CD8-positive, alpha-beta memory T cell (primary cell): ENCODE measurements around the gene IGF2BP3. TPM values are rescaled to one million over a fixed set of nuclear protein-coding genes. Genes with fewer than 3 reads are reported as not detected.

ENCODE experiments used
- CTCF ChIA-PET: fragments of 350-600 bp; sonication (Branson Sonifier 250); formaldehyde crosslinking; loops from one replicate; lab custom pipeline; 2021; ENCODE audit warnings: antibody characterized with exemption; lab: Charles Lee
- POLR2A ChIA-PET: fragments of 350-600 bp; sonication (Branson Sonifier 250); formaldehyde crosslinking; loops from one replicate; lab custom pipeline; 2021; ENCODE audit warnings: antibody characterized with exemption; lab: Charles Lee
- DNase-seq, 5 donors: peaks; one replicate each; pipeline versions ENCODE4 v3.0.0 to v3.0.0-alpha.2; 2020 to 2022; ENCODE audit warnings: mixed read lengths in 1 of 5
- H3K27ac ChIP-seq: one replicate; pipeline ENCODE4 v1.7.0; 2013; ENCODE audit warnings: low read depth, mild to moderate bottlenecking, low read length, moderate library complexity
- H3K27me3 ChIP-seq: 2 replicates; pipeline ENCODE4 v1.7.0; 2013; ENCODE audit warnings: low read length, mild to moderate bottlenecking; ENCODE audit not compliant: insufficient read depth, poor library complexity, severe bottlenecking
- H3K36me3 ChIP-seq: 2 replicates; pipeline ENCODE4 v1.7.0; 2013; ENCODE audit warnings: mild to moderate bottlenecking, low read length, moderate library complexity; ENCODE audit not compliant: insufficient read depth
- H3K4me1 ChIP-seq: 2 replicates; pipeline ENCODE4 v1.7.0; 2013; ENCODE audit warnings: mild to moderate bottlenecking, low read length, moderate library complexity; ENCODE audit not compliant: insufficient read depth
- H3K4me3 ChIP-seq: 2 replicates; pipeline ENCODE4 v1.7.0; 2013; ENCODE audit warnings: mild to moderate bottlenecking, low read length
- H3K9me3 ChIP-seq: 2 replicates; pipeline ENCODE4 v1.7.0; 2013; ENCODE audit warnings: mild to moderate bottlenecking, low read length
- H3K27ac Mint-ChIP-seq, 8 donors: one replicate each; pipeline ENCODE4 v1.8.0; 2020 to 2021; ENCODE audit warnings: mixed read lengths in 8 of 8, mild to moderate bottlenecking in 6 of 8, inconsistent platforms in 3 of 8, moderate library complexity in 3 of 8
- H3K27me3 Mint-ChIP-seq, 2 donors: one replicate each; pipeline ENCODE4 v1.8.0; 2020 to 2021; ENCODE audit warnings: mixed read lengths in 2 of 2, mild to moderate bottlenecking in 1 of 2, moderate library complexity in 1 of 2
- H3K36me3 Mint-ChIP-seq, 3 donors: one replicate each; pipeline ENCODE4 v1.8.0; 2020 to 2021; ENCODE audit warnings: mixed read lengths in 3 of 3, inconsistent platforms in 1 of 3, mild to moderate bottlenecking in 1 of 3
- H3K4me1 Mint-ChIP-seq, 3 donors: one replicate each; pipeline ENCODE4 v1.8.0; 2020 to 2021; ENCODE audit warnings: mixed read lengths in 3 of 3, inconsistent platforms in 1 of 3, mild to moderate bottlenecking in 1 of 3
- H3K4me3 Mint-ChIP-seq, 7 donors: one replicate each; pipeline ENCODE4 v1.8.0; 2020 to 2021; ENCODE audit warnings: mixed read lengths in 7 of 7, mild to moderate bottlenecking in 6 of 7, moderate library complexity in 4 of 7, inconsistent platforms in 2 of 7
- H3K9me3 Mint-ChIP-seq, 5 donors: one replicate each; pipeline ENCODE4 v1.8.0; 2020 to 2022; ENCODE audit warnings: mixed read lengths in 5 of 5, mild to moderate bottlenecking in 3 of 5, moderate library complexity in 2 of 5, inconsistent platforms in 1 of 5
- polyA plus RNA-seq: library from polyadenylated mRNA; unstranded; fragments of 300-500 nt; fragmentation: Illumina TruSeq; gene quantifications from one replicate; pipeline ENCODE4 v1.2.3, GENCODE V29; 2021
- total RNA-seq, 2 experiments: library from RNA; stranded (reverse); gene quantifications; one replicate each; pipeline ENCODE4 v1.2.3, GENCODE V29; 2021

The IGF2BP3 gene
- total and polyA plus RNA-seq, 3 experiments from 2014 or later = 0.04 to 0.15 (median 0.13) TPM

DNA sequence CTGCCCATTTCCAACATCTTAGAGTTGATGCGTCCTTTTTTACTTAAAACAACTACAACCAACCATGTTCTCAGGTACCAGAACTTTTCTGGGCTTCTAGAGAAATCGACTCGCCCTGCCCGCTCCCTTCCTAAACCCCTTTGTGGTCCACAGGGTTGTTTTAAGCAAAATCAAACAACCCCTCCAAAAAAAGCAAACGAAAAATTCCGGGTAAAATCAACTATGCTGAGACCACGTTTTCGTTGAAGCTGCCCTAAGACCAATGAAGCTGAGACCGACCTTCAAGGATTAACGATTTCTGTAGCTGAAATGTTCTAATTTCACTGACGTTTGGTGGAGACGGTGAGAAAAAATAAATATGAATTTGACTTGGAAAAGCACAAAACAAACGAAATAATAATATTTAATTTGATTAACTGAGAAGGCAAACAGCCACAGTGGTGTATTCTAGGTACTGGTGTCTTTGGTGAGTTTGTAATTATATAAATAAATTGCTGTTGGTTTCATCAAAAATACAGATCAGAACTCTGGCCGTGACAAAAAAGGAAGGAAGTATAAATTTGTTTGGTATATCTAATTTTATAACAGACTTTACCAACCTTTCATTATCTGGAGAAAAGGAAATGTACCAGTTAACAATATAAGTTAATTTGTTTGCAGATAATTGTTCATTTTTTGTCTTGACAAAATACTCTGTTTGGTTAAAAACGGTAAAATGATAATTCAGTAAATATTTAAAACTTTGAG lies 4.7 kb upstream of the IGF2BP3 start:
- H3K36me3 ChIP-seq = no peaks in the 10 kb centered on the region
- H3K27me3 Mint-ChIP-seq = peaks cover 68 to 71% of the 10 kb centered on the region in 2 donors
- no peak overlapping the region for H3K4me3 ChIP-seq
- peaks cover 35% of the 10 kb centered on the region for H3K4me1 ChIP-seq
- no peaks in the 10 kb centered on the region for H3K9me3 ChIP-seq
- H3K27ac Mint-ChIP-seq = peak overlapping the region in 3 of 8 donors; percentile 17 to 72 (median 59)
- H3K9me3 Mint-ChIP-seq = peaks cover 10 to 25% (median 21%) of the 10 kb centered on the region in 5 donors
- H3K27ac ChIP-seq = peak overlapping the region; percentile 70
- ChIA-PET POLR2A (no interaction called here), CTCF (no interaction called here)
- peaks cover 75% of the 10 kb centered on the region for H3K27me3 ChIP-seq
- H3K36me3 Mint-ChIP-seq = no peaks in the 10 kb centered on the region
- H3K4me3 Mint-ChIP-seq = peak overlapping the region; percentile 8 to 66 (median 52)
- H3K4me1 Mint-ChIP-seq = peaks cover 21 to 27% (median 22%) of the 10 kb centered on the region in 3 donors
- peak in 1 of 5 donors; percentile 3 for DNase-seq

DNA sequence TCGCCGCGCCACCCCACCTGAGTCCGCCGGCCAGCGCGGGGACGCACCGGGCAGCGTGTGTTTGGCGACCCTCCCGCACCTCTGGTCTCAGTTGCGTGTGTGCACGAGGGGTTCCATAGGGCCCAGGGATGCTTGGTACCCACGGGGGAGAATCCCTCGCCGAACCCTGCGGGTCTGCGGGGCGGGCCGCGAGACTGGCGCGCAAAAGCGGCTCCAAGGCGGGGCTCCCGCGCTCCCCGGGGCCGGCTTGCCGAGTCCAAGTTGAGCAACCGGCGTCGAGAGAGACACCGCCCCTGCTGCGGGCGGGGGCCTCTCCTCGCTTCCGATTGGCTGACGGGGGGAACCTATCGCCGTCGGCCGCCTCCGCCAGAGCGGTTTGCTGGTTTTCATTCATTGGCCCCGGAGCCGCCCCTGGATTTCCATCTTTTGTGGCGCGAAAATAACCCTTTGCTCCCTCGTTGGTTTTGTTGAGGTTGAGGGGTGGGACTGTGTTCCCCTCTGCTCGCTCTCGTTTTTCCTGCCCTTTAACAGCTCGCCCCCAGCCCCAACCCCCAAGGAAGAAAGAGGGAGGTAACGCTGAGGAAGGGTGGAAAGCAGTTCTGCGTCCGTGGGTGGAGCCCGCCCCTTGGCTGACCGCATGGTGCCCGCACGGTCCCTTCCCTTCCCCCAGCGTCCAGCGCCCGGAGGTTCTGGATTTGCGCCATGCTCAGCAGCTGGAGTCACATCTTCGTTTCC lies 4.0 kb upstream of the IGF2BP3 start:
- Histone ChIP-seq H3K27ac (peak overlapping the region; percentile 70), H3K4me1 (peaks cover 43% of the 10 kb centered on the region), H3K9me3 (no peaks in the 10 kb centered on the region), H3K27me3 (peaks cover 82% of the 10 kb centered on the region), H3K36me3 (no peaks in the 10 kb centered on the region), H3K4me3 (no peak overlapping the region)
- peak in 2 of 5 donors; percentile 25 to 27 for DNase-seq
- Mint-ChIP-seq H3K36me3 (no peaks in the 10 kb centered on the region), H3K4me3 (peak overlapping the region in 6 of 7 donors; percentile 8 to 66 (median 53)), H3K4me1 (peaks cover 23 to 30% (median 25%) of the 10 kb centered on the region in 3 donors), H3K27ac (peak overlapping the region in 2 of 8 donors; percentile 59 to 72), H3K27me3 (peaks cover 71 to 73% of the 10 kb centered on the region in 2 donors), H3K9me3 (peaks cover 10 to 25% (median 21%) of the 10 kb centered on the region in 5 donors)
- ChIA-PET POLR2A (no interaction called here), CTCF (no interaction called here)

DNA sequence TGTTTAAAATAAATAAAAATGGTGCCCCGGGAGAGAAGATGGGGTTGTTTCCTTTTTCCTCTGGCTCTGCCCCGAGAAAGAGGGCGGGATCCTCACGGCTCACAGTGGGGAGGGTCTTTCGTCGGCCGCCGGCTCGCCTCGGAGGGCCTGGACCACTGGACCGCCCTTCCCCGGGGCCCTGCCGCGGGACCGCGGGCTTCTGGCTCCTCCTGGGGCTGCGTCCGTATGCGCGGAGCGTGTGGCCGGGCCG lies 3.5 kb upstream of the IGF2BP3 start:
- ChIA-PET POLR2A (interaction anchor here (1.0 kb wide), 1 partner anchor 57 kb away, joined by 3 read pairs; no protein-coding TSS in a partner anchor), CTCF (no interaction called here)
- H3K27me3 Mint-ChIP-seq = peaks cover 70 to 71% of the 10 kb centered on the region in 2 donors
- H3K4me1 Mint-ChIP-seq = peaks cover 24 to 31% (median 25%) of the 10 kb centered on the region in 3 donors
- H3K4me3 Mint-ChIP-seq = peak overlapping the region in 1 of 7 donors; percentile 59
- H3K36me3 ChIP-seq = no peaks in the 10 kb centered on the region
- H3K4me1 ChIP-seq = peaks cover 47% of the 10 kb centered on the region
- peaks cover 10 to 25% (median 21%) of the 10 kb centered on the region in 5 donors for H3K9me3 Mint-ChIP-seq
- H3K27ac ChIP-seq = peak overlapping the region; percentile 70
- H3K27me3 ChIP-seq = peaks cover 87% of the 10 kb centered on the region
- no peaks in the 10 kb centered on the region for H3K36me3 Mint-ChIP-seq
- no peak for DNase-seq
- no peak overlapping the region for H3K4me3 ChIP-seq
- H3K9me3 ChIP-seq = no peaks in the 10 kb centered on the region
- H3K27ac Mint-ChIP-seq = peak overlapping the region in 1 of 8 donors; percentile 42

DNA sequence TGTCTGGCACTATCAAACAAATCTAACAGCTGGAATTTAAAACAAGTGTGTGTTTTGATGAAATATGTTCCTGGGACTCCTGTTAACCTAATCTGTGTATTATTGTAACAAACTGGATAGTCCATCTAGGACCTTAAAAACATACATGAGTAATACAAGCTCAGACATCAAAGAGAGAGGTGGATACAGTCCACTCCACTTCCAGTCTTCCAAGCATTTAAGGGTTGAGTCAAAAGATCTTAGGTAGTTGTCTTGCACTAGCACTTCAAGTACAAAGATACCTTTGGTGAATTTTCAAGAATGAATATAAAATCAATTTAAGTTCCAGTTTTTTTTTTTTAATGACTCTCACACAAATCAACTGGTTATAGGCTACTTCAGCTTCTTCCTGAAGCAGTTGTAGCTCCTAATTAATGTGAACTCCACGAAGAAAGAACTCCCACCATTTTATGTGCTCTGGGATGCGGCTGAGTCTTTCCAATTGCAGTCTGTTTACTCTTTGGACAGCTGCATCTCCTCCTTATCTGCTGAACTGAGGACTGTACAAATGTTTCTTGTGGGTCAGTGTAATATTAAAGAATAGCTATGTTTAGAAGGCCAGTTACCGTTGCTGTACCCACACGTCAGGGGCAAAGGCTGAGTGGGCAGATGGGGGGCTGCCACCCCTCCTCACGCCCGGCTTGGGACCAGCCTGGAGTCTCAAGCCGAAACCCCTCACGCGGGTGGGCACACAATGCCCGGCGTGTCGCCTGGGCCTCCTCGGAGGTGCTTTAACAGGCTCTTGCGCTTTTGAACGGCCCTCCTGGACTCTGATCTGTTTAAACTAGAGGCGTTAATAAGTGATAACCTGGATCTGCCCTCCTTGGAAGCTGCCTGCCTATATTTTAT lies 2.9 kb upstream of the IGF2BP3 start:
- CTCF ChIA-PET = interaction anchor here (0.6 to 1.5 kb wide), 2 partner anchors 9 to 211 kb away, joined by 3 read pairs; no protein-coding TSS in a partner anchor

DNA sequence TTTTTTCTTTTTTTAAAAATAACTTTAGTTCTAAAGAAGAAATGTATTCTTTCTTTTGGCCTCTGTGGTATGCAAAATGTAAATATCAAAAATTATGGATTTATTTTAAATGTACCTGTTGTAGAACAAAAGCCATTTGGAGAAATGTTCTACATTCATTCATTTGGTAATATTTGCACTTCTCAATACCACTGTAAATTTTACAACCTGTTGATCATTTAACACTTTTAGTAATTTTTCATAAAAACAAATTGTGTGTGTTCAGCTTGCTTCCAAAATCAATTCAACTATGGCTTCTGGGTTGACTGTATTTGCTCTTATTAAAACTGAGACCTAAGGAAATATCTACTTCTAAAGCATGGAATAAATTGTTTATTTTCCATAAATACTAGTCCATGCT lies 2.3 kb upstream of the IGF2BP3 start:
- H3K4me1 ChIP-seq = peaks cover 59% of the 10 kb centered on the region
- H3K27ac ChIP-seq = peak overlapping the region; percentile 70
- Mint-ChIP-seq H3K9me3 (peaks cover 10 to 25% (median 21%) of the 10 kb centered on the region in 5 donors), H3K4me1 (peaks cover 31 to 42% (median 32%) of the 10 kb centered on the region in 3 donors), H3K27me3 (peaks cover 74 to 75% of the 10 kb centered on the region in 2 donors), H3K27ac (peak overlapping the region in 1 of 8 donors; percentile 42), H3K4me3 (peak overlapping the region in 1 of 7 donors; percentile 70), H3K36me3 (no peaks in the 10 kb centered on the region)
- H3K9me3 ChIP-seq = no peaks in the 10 kb centered on the region
- no peaks in the 10 kb centered on the region for H3K36me3 ChIP-seq
- H3K4me3 ChIP-seq = no peak overlapping the region
- H3K27me3 ChIP-seq = peaks cover 90% of the 10 kb centered on the region
- ChIA-PET POLR2A (interaction anchor here (0.7 kb wide), 1 partner anchor 19 kb away, joined by 5 read pairs; no protein-coding TSS in a partner anchor), CTCF (interaction anchor here (1.5 kb wide), 1 partner anchor 210 kb away, joined by 3 read pairs; no protein-coding TSS in a partner anchor)
- no peak for DNase-seq

More for the DNA sequence above, 2.9 kb upstream of the IGF2BP3 start:
- H3K4me1 Mint-ChIP-seq = peaks cover 27 to 36% (median 27%) of the 10 kb centered on the region in 3 donors
- H3K4me3 Mint-ChIP-seq = peak overlapping the region in 5 of 7 donors; percentile 6 to 70 (median 24)
- H3K27ac Mint-ChIP-seq = peak overlapping the region in 1 of 8 donors; percentile 42
- peaks cover 10 to 25% (median 21%) of the 10 kb centered on the region in 5 donors for H3K9me3 Mint-ChIP-seq
- Histone ChIP-seq H3K4me3 (no peak overlapping the region), H3K27ac (peak overlapping the region; percentile 70), H3K4me1 (peaks cover 53% of the 10 kb centered on the region), H3K9me3 (no peaks in the 10 kb centered on the region), H3K36me3 (no peaks in the 10 kb centered on the region), H3K27me3 (peaks cover 88% of the 10 kb centered on the region)
- POLR2A ChIA-PET = interaction anchor here (0.7 to 1.0 kb wide), 3 partner anchors 20 to 74 kb away, joined by 3 to 5 read pairs (median 5); no protein-coding TSS in a partner anchor
- peaks cover 69 to 70% of the 10 kb centered on the region in 2 donors for H3K27me3 Mint-ChIP-seq
- H3K36me3 Mint-ChIP-seq = no peaks in the 10 kb centered on the region
- no peak for DNase-seq

DNA sequence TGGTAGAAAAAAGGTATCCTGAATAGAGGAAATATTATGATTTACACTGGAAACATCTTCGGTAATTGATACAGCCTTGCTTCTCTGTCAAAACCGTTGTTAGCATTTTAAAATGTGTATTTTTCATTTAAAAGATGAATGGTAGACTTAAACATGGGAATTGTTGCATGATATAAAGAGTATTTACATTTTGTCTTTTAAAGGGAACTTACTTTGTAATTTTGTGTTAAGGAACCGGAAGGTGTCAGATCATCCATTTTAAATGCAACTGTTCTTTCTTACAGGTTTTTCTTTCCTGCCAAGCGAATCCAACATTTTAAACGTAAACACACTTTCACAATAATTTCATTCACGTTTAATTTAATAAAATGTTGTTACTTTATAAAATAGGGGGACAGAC lies 1.8 kb upstream of the IGF2BP3 start:
- Histone ChIP-seq H3K9me3 (no peaks in the 10 kb centered on the region), H3K36me3 (no peaks in the 10 kb centered on the region), H3K27me3 (peaks cover 94% of the 10 kb centered on the region), H3K27ac (peak overlapping the region; percentile 70), H3K4me3 (no peak overlapping the region), H3K4me1 (peaks cover 60% of the 10 kb centered on the region)
- Mint-ChIP-seq H3K9me3 (peaks cover 10 to 25% (median 20%) of the 10 kb centered on the region in 5 donors), H3K36me3 (no peaks in the 10 kb centered on the region), H3K27ac (peak overlapping the region in 1 of 8 donors; percentile 62), H3K4me3 (no peak overlapping the region), H3K4me1 (peaks cover 34 to 47% (median 35%) of the 10 kb centered on the region in 3 donors), H3K27me3 (peaks cover 74 to 76% of the 10 kb centered on the region in 2 donors)
- CTCF ChIA-PET = interaction anchor here (1.5 kb wide), 1 partner anchor 210 kb away, joined by 3 read pairs; no protein-coding TSS in a partner anchor
- POLR2A ChIA-PET = no interaction called here
- DNase-seq = no peak
